ENCODE data around the gene TMA7.
A peak's percentile ranks its signal among the peaks of the same experiment; 100 is the strongest.
"Not testable (repeated sequence)": the region's sequence is repeated elsewhere in the genome, so short reads cannot be mapped to it uniquely, and the experiment has no call there.

The TMA7 gene

DNA sequence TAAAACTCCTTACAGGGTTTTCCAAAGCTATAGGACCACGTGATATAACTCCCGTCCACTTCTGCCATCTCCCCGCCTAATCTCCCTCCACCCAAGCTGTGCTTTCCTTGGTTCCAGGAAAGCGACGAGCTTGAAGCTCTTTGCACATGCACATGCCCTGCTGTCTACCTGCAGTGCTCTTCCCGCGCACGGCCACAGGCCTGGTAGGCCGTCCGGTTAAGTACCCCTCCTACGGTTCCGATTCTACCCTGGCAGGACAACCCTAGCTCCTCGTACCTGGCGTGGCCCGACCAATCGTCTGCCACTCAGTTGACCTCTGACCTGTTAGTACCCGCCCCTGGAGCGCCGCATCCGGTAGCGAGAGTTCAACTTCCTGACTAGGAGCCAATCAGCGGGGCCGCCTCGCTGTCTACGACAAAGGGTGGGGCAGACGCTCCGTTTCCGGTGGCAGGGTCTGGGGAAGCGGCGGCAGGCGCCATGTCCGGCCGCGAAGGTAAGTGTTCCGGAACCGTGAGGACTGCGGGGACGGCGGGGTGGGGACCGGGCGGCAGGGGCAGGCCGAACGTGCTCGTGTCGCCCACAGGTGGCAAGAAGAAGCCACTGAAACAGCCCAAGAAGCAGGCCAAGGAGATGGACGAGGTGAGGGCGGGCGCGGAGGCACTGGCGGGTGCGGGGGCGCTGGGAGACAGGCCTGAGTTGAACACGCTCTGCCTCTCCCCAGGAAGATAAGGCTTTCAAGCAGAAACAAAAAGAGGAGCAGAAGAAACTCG, at the start of gene TMA7, which contains the start of gene CCDC51:
Gene TMA7 (plus strand): TSS at position 438 of the 770 bp plus-strand sequence. CDS start 40 bp downstream, at position 478.
Gene CCDC51 (minus strand): TSS at position 300 of the 770 bp plus-strand sequence. CDS start 4,991 bp downstream, outside the sequence.
- peak; percentile 96 for DNase-seq

DNA sequence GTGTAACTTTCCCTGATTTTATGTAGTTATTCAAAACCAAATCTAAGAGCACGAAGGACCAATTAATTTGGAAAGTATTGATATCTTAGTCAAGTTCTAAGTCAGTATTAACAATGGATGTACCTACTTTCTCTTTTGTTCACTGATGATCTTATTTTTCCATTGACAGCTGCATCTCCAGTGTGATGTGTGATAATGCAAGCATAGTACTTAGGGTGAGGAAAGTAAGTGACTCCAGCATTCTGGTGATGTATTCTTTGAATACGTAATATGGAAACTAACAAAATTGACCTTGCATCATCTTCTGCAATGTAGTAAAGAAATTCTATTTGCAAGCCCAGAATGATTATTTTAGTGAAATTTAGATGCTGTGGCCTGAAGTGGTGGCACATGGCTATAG, 45.7 kb upstream of the TMA7 start:
- no peak for DNase-seq

DNA sequence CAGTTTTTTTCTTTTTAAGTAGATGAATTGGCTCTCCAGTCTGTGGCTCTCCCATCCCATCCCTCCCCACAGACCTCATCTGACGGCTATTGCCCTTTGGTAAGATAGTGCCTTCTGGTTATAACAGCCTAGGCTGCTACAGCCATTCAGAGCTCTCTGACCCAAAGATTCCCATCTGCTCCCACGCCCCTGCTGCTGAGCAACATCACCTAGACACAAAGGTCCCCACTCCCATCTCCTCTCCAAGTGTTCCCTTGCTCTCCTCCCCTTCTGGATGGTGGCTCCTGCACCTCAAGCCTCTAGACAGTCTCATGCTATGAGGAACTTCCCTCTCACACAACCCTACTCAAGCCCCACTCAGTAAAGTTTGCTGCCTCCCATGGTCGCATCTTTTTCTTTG, 44.3 kb upstream of the TMA7 start:
- no peak for DNase-seq

DNA sequence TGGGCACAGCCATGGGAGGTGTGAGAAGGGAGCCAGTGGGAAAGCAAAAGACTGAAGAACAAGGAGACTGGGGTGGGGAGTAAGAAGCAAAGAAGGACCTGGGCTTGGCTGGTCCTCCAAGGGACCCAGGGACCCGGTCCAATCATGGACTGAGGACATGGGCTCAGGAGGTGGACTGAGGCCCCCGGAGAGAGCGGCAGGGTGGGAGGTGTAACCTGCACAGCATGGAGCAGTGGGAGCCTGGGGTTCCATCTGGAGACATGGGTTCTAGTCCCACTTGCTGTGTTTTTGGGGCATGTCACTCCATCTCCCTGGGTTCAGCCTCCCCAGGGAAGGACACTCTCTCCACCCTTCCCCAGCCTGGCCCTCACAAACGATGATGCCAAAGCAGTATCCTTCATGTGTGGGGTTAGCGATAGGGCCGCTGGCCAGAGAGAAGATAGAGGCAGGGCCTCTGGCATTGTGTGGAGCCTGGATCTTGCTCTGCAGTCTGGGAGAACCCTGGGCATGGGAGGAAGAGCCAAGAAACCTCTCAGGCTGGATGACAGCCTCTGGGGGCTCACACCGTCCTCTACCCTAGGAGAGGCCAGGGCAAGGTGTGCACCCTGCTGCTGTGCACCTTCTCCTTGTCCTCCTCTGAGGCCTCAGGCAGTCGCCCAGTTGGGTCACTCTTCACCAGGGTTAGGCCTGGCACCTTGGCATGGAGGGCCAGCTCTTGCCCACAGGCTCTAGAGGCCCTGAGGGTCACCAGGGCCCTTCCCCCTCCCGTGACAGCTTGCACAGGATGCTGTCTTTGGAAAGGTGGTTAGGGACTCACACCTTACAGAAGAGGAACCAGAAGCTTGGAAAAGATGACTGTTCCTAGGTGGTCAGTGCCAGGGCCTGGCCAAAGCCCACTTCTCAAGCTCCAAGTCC, 42.0 kb upstream of the TMA7 start:
- no peak for DNase-seq

DNA sequence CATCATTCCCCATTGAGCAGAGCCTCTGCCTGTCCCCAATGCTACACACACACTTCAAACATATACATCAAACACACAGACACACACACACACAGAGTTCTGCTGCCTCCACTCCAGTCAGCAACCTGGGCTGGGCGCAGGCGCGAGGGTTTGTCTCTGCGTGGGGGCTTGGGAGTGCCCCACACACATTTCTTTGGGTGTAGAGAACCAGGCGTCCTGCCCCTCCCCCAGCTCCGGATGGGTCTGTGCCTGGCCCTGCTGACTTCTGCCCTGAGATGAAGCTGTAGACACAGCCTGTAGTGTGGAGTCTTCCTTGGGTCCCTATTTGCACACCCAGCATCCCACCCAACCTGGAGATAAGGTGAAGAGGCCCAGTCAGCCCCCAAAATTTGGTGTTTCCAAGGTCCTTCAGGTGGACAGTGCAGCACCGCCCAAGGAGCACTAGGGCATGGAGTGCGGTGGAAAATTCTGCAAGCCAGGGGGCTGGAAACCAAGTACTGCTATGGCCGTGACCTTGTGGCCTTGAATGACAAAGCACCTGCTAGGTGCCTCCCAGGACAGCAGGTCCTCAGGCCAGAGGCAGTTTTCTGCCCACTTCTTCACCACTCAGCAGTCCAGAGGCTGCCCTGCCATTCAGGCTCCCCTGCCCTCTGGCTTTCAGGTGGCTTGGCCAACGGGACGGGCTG, 41.2 kb upstream of the TMA7 start:
- no peak for DNase-seq

DNA sequence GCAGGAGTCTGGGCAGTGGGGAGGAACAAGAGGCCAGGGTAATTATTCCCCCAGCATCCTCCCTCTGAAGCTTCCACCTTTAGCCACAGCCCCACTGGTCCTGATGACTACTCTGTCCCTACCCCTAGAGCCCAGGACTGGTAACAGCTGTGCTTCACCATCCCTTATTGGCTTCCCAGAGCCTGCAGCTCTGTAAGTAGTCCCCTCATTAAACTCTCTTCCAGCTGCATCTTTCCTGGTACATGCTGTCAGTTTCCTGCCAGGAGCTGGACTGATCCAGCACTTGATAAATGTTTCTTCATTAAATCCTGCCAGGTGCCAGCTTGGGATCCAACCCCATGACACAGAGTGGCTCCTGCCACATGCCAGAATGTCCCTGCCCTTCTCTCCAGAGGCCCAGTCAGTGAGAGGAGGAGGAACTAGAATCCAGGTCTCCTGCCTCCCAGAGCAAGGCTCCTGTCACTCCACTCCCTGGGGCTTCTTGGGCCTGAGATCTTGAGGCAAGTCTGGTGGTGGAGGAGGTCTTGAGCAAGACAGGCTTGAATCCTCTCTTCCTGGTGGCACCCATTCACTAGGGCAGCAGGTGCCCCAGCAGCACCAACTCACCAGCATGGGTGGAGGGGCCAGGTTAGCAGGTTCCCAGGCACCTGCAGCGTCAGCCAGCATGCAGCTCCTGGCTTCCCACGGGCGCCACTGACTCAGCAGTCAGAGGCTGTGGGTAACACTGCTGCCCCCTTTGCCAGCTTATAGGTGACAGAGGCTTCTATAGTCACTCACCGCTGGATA, 40.5 kb upstream of the TMA7 start:
- peak; percentile 11 for DNase-seq

GRCh38 chr3:48400824-48401433, 39.1 kb upstream of the TMA7 start:
- peak; percentile 34 for DNase-seq

GRCh38 chr3:48401434-48401901, 38.6 kb upstream of the TMA7 start:
- not testable (repeated sequence) for DNase-seq

DNA sequence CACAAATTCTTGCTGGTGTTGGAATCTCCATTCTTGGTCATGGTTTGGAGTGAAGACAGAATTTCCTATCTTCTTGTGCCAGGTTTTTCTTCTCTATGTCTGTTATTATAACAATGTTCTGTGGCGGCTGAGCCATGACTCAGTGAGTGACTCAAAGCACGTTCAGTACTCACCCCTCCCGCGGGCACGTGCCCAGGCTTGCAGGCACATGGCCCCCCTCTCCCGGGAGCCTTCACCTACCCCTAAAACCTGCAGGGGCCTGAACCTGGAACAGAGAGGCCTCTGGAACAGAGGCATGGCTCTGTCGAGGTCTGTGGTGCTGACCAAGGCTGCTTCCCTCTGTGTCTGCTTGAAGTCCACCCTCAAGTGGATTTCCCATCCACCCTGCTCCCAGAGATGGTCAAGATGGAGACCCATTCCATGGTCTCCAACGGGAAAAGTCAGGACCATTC, 37.8 kb upstream of the TMA7 start:
- no peak for DNase-seq

DNA sequence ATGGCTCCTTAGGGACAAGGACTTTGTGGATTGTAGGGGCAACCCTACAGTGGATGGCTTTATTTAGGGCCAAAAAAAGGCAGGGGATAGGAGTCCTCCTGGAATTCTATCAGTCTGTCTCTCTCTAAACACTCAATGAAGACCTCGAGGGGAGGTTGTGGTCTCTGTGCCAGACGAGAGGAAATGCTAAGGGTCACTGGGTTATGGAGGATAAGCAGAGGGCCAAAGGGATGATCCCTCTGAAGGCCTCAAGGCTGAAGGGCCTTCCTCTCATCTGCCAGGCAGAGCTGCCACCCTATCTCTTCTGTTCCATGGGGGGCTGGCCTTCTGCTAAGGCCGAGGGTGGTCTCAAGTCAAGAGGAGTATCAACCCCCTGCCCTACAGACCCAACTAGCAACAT, 37.1 kb upstream of the TMA7 start:
- no peak for DNase-seq

DNA sequence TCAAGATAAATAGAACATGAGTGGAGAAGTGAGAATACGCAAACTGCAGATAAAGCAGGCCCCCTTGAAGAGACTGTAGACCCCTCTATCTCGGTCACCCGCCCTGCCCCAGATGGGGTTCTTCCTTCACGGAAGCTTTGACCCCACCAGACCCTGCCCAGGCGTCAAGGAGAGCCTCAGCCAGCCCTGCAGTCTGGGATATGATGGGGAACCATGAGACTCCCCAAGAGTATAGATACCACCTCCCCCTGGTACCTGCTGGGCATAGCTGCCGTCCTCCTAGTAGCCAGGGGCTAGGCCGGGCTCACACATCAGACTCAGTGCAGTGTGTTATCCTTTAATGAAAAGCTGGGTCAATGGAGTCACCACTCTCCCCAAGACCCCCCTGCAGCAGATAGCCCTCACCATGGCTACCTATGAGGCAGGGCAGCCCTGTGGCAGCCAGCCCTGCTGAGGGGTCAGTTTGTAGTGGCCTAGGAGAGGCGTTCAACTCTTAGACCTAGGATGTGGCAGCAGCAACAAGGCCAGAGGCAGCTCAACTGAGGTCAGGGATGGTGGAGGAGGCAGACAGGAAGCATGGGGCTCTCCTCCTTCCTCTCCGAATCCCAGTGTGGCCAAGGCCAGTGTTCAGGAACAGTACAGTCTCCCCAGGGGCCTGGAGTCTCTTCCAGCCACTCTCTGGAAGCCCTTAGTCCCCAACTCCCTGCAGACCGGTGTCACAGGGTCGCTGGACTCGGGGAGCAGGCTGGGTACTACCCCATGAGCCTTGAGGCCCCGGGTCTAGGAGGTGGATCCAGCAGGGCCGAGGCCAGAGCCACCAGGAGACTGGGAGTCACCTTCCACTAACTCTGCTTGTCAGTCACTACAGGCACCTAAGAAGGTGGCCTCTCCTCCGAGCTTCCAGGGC, 36.3 kb upstream of the TMA7 start:
- no peak for DNase-seq

DNA sequence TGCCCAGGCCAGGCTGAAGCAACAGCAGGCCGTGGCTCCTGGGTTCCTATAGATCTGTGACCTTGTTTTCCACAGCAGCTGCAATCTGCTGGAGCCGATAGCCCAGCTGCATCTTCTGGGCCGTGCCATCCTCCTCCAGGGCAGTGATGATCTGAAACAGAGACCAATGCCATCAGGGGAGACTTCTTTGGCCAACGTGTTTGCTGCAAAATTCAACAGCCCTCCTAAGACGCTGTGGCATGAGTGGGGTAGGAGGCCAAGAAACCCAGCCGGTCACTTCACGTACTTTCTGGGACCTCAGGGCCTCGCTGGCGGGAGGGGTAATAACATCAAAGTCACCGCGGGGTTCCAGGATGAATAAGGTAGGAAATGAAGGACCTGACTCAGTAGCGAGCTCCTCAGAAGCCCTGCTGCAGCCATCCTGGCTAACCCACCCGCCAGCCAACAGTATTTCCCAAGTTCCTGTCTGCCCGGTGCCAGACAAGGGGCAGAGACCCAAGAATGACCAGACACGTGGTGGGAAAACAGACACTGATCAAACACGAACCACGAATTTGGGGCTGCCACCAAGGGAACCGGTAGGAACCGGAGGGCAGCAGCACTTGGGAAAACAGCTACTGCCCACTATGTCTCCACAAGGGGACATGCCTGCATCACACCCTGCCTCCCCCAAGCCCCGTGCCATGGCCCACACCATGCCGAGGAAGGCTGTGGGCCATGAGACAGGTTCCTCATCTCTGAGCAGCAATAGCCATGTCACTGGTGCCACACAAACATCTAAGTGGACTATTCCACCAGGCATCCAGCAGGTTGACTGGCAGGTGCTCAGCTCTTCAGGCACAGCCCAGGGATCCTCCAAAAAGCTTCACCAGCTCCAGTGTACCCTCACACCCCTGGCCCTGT, 35.4 kb upstream of the TMA7 start:
- no peak for DNase-seq

GRCh38 chr3:48405343-48405881, 34.6 kb upstream of the TMA7 start:
- no peak for DNase-seq

DNA sequence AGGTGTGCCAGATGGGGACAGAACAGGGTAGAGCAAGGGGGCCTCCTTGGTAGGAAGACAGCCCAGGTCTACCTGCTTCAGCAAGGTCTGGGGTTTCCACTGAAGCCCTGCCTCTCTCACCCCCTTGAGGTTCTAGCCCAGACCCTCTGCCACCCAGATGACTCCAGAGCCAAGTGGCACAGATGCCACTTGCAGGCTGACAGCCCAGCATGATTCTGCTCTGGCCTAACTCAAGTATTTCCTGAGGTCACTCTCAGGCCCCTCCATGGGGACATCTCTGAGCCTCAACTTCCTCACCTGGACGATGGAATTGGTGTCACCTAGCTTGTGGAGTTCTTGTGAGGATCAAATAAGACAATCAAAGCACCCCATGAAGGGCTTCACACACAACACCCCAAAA, 34.1 kb upstream of the TMA7 start:
- DNase-seq: no peak

DNA sequence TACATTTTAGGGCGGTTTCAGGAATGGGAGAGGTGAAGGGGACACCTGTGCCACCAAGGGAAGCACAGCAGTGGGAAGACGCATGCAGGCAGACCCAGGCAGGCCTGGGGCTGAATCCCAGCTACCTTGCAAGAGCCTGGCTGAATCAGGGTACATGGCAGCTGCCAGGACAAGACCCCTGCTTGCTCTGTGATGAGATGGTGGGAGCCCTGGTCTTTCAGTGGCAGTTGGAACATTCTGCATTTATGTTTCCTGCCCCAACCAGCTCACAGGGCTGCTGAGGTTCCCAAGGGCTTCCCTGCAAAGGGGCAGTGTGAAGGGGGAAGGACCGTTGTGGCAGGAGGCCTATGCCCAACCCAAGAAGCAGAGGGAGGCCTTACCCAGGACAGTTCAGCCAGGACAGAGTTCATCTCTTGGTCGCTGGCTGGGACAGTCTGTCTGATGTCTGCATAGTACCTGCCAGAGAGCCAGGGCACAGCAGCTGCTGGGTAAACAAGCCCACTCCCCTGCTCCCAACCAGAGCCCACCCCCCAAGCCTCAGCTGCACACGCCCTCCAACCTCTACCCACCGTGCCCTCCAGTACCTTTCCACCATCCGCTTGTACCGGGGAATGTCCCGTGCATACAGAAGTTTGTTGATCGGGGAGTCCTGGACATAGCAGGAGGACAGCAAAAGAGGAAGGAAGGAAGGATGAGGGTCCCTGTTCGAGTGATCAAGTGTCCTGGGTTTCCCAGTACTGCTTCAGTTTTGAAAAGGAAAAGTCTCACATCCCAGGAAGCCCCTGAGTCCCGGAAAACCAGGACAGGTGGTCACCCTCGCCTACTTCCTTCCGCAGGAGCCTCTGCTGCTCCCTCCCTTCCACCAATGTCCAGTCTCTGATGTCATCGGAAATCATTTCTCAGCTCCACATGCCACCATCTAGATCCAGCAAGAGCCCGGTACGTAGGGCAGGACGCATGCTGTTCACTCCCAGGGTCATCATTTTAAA, 33.3 kb upstream of the TMA7 start:
- DNase-seq: no peak

- DNase-seq: no peak
These were observed 32.4 kb upstream of the TMA7 start for GRCh38 chr3:48407542-48408099.

GRCh38 chr3:48408823-48409281, 31.2 kb upstream of the TMA7 start:
- no peak for DNase-seq

All from NCI-H345 (cell line).